ENCODE data around the gene VWA8. TPM values are rescaled to one million over a fixed set of nuclear protein-coding genes. Genes with fewer than 3 reads are reported as not detected.

The VWA8 gene
- total and polyA plus RNA-seq, 2 experiments from 2014 or later, result 6.3 to 24.6 TPM

- Histone ChIP-seq H2AFZ (no peak overlapping the region), H3K4me2 (no peak overlapping the region), H3F3A (replicated peaks; ENCODE audit: low read depth) (no peaks in the 10 kb centered on the region), H3K27me3 (ENCODE audit: insufficient read depth) (no peaks in the 10 kb centered on the region), H3K4me3 (no peak overlapping the region), H4K20me1 (replicated peaks; ENCODE audit: insufficient read depth) (0 out of 2 replicates have a peak, but pooled peaks cover 5% of the 10 kb centered on the region), H3K27ac (ENCODE audit: low read depth) (no peak overlapping the region), H3K9me2 (ENCODE audit: insufficient read depth) (no peaks in the 10 kb centered on the region), H3K4me1 (ENCODE audit: insufficient read depth) (no peaks in the 10 kb centered on the region), H3K36me3 (ENCODE audit: insufficient read depth) (no peaks in the 10 kb centered on the region), H3K79me2 (replicated peaks; ENCODE audit: insufficient read depth) (peaks cover 29% of the 10 kb centered on the region)
- no peak for ATAC-seq
- peaks cover 7% of the 10 kb centered on the region for H3K4me1 Mint-ChIP-seq
- H3K4me3 Mint-ChIP-seq, result no peak overlapping the region
- TF ChIP-seq ZNF114 (CRISPR knock-in tag; IDR thresholded peaks at IDR 0.05) (no peak), REST (IDR thresholded peaks at IDR 0.05; ENCODE audit: unreplicated experiment) (no peak), ZNF462 (CRISPR knock-in tag; IDR thresholded peaks at IDR 0.05) (no peak)
- no peaks in the 10 kb centered on the region for H3K9me3 Mint-ChIP-seq
- DNase-seq (ENCODE audit: low spot score), result no peak
- peaks cover 23% of the 10 kb centered on the region; the same call in 2 of the 3 replicates for H3K36me3 Mint-ChIP-seq (ENCODE audit: low read depth)
- H3K27ac Mint-ChIP-seq, result no peak overlapping the region
- H3K27me3 Mint-ChIP-seq (ENCODE audit: insufficient read depth, low read depth, poor library complexity), result no peaks in the 10 kb centered on the region
Measured at GRCh38 chr13:41945926-41946325, 15.0 kb downstream of the VWA8 start.

Data from GM23338 (cell line).